Breast epithelium (tissue), 4 donors: ENCODE data around the gene RPS6KA4. TPM values are rescaled to one million over a fixed set of nuclear protein-coding genes. Genes with fewer than 3 reads are reported as not detected.

Experiments used
- DNase-seq, 2 donors: peaks; one replicate each; pipeline ENCODE4 v3.0.0-alpha.2; 2019; ENCODE audit warnings: low spot score in 2 of 2
- H3K27ac ChIP-seq, 2 donors: fragments of 200-600 bp; sonication (generic) in 1 of 2; one replicate each; pipeline ENCODE4 v1.5.1; 2016 to 2019; ENCODE audit warnings: mild to moderate bottlenecking in 1 of 2
- H3K27me3 ChIP-seq, 2 donors: fragments of 200-600 bp; sonication (generic) in 1 of 2; one replicate each; pipeline versions ENCODE4 v1.5.1 to v1.6.0; 2017 to 2019; ENCODE audit warnings: control low read depth in 1 of 2, mild to moderate bottlenecking in 1 of 2
- H3K36me3 ChIP-seq: fragments of 200-600 bp; one replicate; pipeline ENCODE4 v1.5.1; 2019
- H3K4me1 ChIP-seq, 2 donors: fragments of 200-600 bp; sonication (generic); one replicate each; pipeline ENCODE4 v1.5.1; 2016 to 2019; ENCODE audit warnings: control low read depth in 1 of 2
- H3K4me3 ChIP-seq, 3 donors: fragments of 200-600 bp; sonication (generic); 1 replicate in 2 of 3; 2 replicates in 1 of 3; pipeline ENCODE4 v1.5.1; 2016 to 2019; ENCODE audit warnings: mild to moderate bottlenecking in 3 of 3, moderate library complexity in 2 of 3
- H3K9me3 ChIP-seq, 2 donors: fragments of 200-600 bp; sonication (generic) in 1 of 2; one replicate each; pipeline ENCODE4 v1.5.1; 2016 to 2019; ENCODE audit warnings: control low read depth in 1 of 2
- POLR2A ChIP-seq: fragments of 450-650 bp; IDR thresholded peaks from one replicate; pipeline ENCODE4 v1.6.1; 2016; ENCODE audit warnings: antibody characterized with exemption, mild to moderate bottlenecking, moderate library complexity
- POLR2AphosphoS5 ChIP-seq, 3 donors: sonication (generic); formaldehyde crosslinking; IDR thresholded peaks; one replicate each; pipeline ENCODE4 v1.6.1; 2017; ENCODE audit warnings: antibody characterized with exemption in 3 of 3
- intact Hi-C: fragments of 100-400 bp; cut with DNase I; formaldehyde crosslinking; loops from one replicate; pipeline ENCODE4 v1.15.1; 2023; ENCODE audit warnings: low total_unique reads
- total RNA-seq, 3 donors: library from RNA; depleted of rRNA; stranded (reverse); fragments of >200 nt; gene quantifications; one replicate each; pipeline ENCODE4 v1.1.0, GENCODE V29; 2016
- TF ChIP-seq, protein P1 (sequence below), 3 donors: fragments of 450-650 bp; IDR thresholded peaks; one replicate each; pipeline ENCODE4 v1.5.1; 2016 to 2017; ENCODE audit warnings: antibody characterized with exemption in 3 of 3, mild to moderate bottlenecking in 3 of 3, moderate library complexity in 3 of 3

The RPS6KA4 gene
- total RNA-seq, 3 donors from 2014 or later = 16.7 to 20.6 (median 19.4) TPM

DNA sequence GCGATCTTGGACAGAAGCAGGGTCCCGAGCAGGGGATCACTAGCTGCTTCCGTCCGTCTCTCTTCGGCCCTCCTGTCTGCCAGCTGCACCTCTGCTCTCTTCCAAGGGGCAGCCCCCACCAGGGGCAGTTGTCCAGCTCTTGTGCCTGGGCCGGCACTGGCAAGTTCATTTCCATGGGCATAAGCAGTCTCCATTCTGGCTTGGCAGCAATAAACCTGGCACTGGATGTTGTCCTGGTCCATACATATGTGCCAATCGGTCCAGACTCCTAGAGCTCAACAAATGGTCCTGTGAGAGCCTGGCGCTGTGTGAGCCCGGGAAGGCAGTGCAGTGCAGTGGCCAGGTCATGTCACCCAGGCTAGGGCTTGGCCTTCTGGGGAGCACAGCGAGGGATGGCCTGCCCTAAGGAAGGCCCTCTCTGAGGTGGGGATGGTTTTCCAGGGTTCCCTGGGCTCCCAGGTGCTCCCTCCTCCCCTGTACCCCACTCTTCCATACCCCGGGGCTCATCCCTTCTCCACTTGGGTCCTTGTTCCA lies 60.4 kb downstream of the RPS6KA4 start:
- Histone ChIP-seq H3K27ac (no peak overlapping the region), H3K4me3 (no peak overlapping the region), H3K9me3 (peaks cover 4 to 9% of the 10 kb centered on the region in 2 donors), H3K4me1 (no peaks in the 10 kb centered on the region), H3K36me3 (no peaks in the 10 kb centered on the region), H3K27me3 (no peaks in the 10 kb centered on the region)
- DNase-seq = no peak
- TF ChIP-seq POLR2A = no peak
- TF ChIP-seq, protein P1, sequence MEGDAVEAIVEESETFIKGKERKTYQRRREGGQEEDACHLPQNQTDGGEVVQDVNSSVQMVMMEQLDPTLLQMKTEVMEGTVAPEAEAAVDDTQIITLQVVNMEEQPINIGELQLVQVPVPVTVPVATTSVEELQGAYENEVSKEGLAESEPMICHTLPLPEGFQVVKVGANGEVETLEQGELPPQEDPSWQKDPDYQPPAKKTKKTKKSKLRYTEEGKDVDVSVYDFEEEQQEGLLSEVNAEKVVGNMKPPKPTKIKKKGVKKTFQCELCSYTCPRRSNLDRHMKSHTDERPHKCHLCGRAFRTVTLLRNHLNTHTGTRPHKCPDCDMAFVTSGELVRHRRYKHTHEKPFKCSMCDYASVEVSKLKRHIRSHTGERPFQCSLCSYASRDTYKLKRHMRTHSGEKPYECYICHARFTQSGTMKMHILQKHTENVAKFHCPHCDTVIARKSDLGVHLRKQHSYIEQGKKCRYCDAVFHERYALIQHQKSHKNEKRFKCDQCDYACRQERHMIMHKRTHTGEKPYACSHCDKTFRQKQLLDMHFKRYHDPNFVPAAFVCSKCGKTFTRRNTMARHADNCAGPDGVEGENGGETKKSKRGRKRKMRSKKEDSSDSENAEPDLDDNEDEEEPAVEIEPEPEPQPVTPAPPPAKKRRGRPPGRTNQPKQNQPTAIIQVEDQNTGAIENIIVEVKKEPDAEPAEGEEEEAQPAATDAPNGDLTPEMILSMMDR (IDR thresholded peaks at IDR 0.05) = no peak
- TF ChIP-seq POLR2AphosphoS5 (IDR thresholded peaks at IDR 0.05) = no peak
- intact Hi-C loops = no loop called here

DNA sequence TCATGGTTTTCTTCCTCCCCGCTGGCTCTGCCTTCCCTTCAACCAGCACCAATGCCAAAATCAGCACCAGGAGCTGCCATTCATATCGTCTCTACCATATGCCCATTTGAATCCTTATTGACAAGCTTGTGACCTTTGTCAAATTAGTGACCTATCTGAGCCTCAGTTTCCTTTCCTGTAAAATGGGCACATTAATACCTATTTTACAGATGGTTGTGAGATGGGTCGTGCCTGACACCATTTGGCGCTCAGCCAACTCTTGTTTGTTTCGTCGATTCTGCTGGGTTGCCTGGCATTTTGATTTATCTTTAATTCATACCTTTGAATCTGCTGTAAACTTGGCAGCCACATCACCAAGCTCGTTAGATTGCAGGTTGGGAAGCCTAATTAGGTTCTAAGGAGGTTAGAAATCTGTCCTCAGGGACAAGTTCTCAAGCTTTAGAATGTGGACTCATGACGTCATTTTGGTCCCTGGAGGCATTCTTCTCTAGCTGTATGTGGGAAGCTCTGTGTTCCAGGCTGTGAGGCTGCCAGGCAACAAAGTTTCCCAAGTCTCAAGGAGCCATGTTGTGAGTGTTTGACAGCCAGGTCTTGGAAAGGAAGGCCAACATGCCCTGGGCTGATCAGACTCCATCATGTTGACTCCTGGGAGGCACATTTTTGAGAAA lies 61.0 kb downstream of the RPS6KA4 start:
- Histone ChIP-seq H3K27ac (no peak overlapping the region), H3K9me3 (peaks cover 4 to 9% of the 10 kb centered on the region in 2 donors), H3K4me3 (no peak overlapping the region), H3K36me3 (no peaks in the 10 kb centered on the region), H3K4me1 (no peaks in the 10 kb centered on the region), H3K27me3 (no peaks in the 10 kb centered on the region)
- TF ChIP-seq POLR2AphosphoS5 (IDR thresholded peaks at IDR 0.05) (no peak), POLR2A (no peak)
- TF ChIP-seq, protein P1 (IDR thresholded peaks at IDR 0.05) = no peak
- intact Hi-C loops = no loop called here
- DNase-seq = no peak

Other genes with a start within 250 kb of the RPS6KA4 start
- 100 to 1,000 TPM in 1 of 3 donors, 10 to 100 TPM in 2; 19.7 to 113 (median 40.3) TPM for gene MACROD1, start 193.0 kb upstream of the RPS6KA4 start, total RNA-seq
- 100 to 1,000 TPM in 2 of 3 donors, 10 to 100 TPM in 1; 88.5 to 114 (median 106) TPM for gene STIP1, start 173.0 kb upstream of the RPS6KA4 start, total RNA-seq
- 10 to 100 TPM; 14.0 to 42.2 (median 17.4) TPM for gene FERMT3, start 152.4 kb upstream of the RPS6KA4 start, total RNA-seq
- gene TRPT1, start 133.0 kb upstream of the RPS6KA4 start, total RNA-seq = 10 to 100 TPM; 42.9 to 54.1 (median 51.1) TPM
- gene NUDT22, start 132.9 kb upstream of the RPS6KA4 start, total RNA-seq = 10 to 100 TPM; 34.2 to 58.0 (median 36.7) TPM
- 10 to 100 TPM; 23.6 to 33.5 (median 32.6) TPM for gene DNAJC4, start 128.6 kb upstream of the RPS6KA4 start, total RNA-seq
- gene VEGFB, start 124.6 kb upstream of the RPS6KA4 start, total RNA-seq = 100 to 1,000 TPM in 1 of 3 donors, 10 to 100 TPM in 2; 45.1 to 223 (median 53.4) TPM
- 10 to 100 TPM; 51.4 to 77.3 (median 54.6) TPM for gene FKBP2, start 118.1 kb upstream of the RPS6KA4 start, total RNA-seq
- gene PPP1R14B, start 112.2 kb upstream of the RPS6KA4 start, total RNA-seq = 100 to 1,000 TPM in 1 of 3 donors, 10 to 100 TPM in 2; 63.0 to 101 (median 64.7) TPM
- gene PLCB3, start 107.6 kb upstream of the RPS6KA4 start, total RNA-seq = 10 to 100 TPM; 15.5 to 20.5 (median 19.0) TPM
- gene BAD, start 74.5 kb upstream of the RPS6KA4 start, total RNA-seq = 100 to 1,000 TPM in 1 of 3 donors, 10 to 100 TPM in 2; 80.3 to 107 (median 87.5) TPM
- gene GPR137, start 73.3 kb upstream of the RPS6KA4 start, total RNA-seq = 10 to 100 TPM in 2 of 3 donors, 1 to 10 TPM in 1; 8.9 to 14.7 (median 11.1) TPM
- gene KCNK4, start 67.9 kb upstream of the RPS6KA4 start, total RNA-seq = 1 to 10 TPM in 1 of 3 donors, not detected in 2; 2.3 TPM
- 1 to 10 TPM in 1 of 3 donors, not detected in 2; 1.8 TPM for gene CATSPERZ, start 58.8 kb upstream of the RPS6KA4 start, total RNA-seq
- 10 to 100 TPM; 38.2 to 43.9 (median 39.5) TPM for gene ESRRA, start 53.6 kb upstream of the RPS6KA4 start, total RNA-seq
- gene TRMT112, start 41.6 kb upstream of the RPS6KA4 start, total RNA-seq = 100 to 1,000 TPM; 206 to 266 (median 262) TPM
- 100 to 1,000 TPM; 241 to 327 (median 262) TPM for gene PRDX5, start 41.0 kb upstream of the RPS6KA4 start, total RNA-seq
- 10 to 100 TPM in 1 of 3 donors, 1 to 10 TPM in 2; 3.3 to 10.7 (median 5.9) TPM for gene CCDC88B, start 19.0 kb upstream of the RPS6KA4 start, total RNA-seq
- not detected for gene SLC22A11, start 196.8 kb downstream of the RPS6KA4 start, total RNA-seq
- gene SLC22A12, start 232.1 kb downstream of the RPS6KA4 start, total RNA-seq = not detected